Ovary (tissue), 3 donors: Measurements from ENCODE around the gene STK24.

ENCODE experiments used
- EP300 ChIP-seq: sonication (generic); formaldehyde crosslinking; IDR thresholded peaks from one replicate; pipeline ENCODE4 v1.6.1; 2017; ENCODE audit warnings: antibody characterized with exemption
- POLR2A ChIP-seq: fragments of 450-650 bp; IDR thresholded peaks from one replicate; pipeline ENCODE4 v1.6.1; 2017; ENCODE audit warnings: antibody characterized with exemption, mild to moderate bottlenecking, moderate library complexity
- TF ChIP-seq, protein P1 (sequence below), 3 donors: fragments of 450-650 bp in 2 of 3; fragments of 200-600 bp in 1 of 3; IDR thresholded peaks; one replicate each; pipeline versions ENCODE4 v1.5.1 to v1.8.0; 2016 to 2022; ENCODE audit warnings: antibody characterized with exemption in 3 of 3, mild to moderate bottlenecking in 1 of 3
- donor health status: DM: no; HTN: no; CAD: no.

DNA sequence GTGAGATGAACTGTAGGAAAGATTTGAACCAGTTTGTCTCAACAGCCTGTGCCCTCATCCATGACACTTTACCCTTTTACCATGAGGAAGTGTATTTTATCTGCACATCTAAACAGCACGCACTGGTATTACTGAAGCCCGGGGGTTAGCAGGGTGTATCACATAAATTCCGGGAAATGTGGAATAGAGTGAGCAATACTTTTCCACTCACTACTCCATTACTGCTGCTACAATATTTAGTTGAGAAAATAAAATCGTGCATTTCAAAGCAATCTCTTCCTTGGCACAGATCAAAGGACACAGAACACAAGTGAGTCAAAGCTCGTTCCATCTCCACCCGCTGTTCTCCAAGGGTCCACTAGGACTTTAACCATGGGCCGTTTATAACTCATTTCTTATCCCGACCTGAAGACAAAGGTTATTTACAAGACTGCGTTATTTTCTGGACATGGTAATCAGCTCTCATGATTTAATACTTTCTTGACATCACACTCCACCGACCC, 35.2 kb downstream of the STK24 start:
- TF ChIP-seq POLR2A (no peak), EP300 (no peak)
- TF ChIP-seq, protein P1, sequence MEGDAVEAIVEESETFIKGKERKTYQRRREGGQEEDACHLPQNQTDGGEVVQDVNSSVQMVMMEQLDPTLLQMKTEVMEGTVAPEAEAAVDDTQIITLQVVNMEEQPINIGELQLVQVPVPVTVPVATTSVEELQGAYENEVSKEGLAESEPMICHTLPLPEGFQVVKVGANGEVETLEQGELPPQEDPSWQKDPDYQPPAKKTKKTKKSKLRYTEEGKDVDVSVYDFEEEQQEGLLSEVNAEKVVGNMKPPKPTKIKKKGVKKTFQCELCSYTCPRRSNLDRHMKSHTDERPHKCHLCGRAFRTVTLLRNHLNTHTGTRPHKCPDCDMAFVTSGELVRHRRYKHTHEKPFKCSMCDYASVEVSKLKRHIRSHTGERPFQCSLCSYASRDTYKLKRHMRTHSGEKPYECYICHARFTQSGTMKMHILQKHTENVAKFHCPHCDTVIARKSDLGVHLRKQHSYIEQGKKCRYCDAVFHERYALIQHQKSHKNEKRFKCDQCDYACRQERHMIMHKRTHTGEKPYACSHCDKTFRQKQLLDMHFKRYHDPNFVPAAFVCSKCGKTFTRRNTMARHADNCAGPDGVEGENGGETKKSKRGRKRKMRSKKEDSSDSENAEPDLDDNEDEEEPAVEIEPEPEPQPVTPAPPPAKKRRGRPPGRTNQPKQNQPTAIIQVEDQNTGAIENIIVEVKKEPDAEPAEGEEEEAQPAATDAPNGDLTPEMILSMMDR (IDR thresholded peaks at IDR 0.05): no peak
